ENCODE data around the gene WWOX.

The WWOX gene

DNA sequence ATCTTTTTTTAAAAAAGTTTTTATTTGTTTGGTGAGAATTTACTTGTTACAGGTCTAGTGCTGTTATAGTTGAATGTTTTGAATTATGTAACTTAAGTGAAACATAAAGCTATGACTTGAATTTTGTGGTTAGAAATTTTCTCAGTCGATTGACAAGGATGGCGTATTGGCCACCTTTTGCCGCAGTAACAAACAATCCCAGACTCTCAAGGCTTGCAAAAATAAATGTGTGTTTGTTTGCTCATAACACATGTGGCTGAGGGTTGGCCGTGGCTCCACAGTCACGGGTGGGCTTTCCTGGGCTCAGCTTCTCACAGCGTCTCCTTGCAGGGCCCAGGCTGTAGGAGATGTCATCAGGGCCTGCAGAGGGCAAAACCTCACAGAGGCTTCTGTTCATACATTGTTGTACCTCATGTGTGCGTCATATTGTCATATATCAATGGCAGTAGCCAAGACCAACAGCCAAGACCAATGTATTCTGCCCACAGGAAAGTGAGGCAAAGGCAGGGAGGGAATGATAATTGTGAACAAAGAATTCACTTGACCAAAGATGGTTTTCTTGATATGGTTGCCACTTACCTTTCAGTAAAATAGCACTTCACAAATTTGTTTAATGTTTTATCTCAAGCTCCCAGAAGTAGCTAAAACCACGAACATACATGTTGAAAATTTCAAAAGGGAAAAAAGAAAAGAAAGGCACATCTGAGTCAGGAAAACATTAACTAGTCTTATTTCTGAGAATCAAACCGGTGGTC is 93.5 kb downstream of the WWOX start:
- no peak for DNase-seq (ENCODE audit: low read depth in 4 of 4, low spot score in 1 of 4)

DNA sequence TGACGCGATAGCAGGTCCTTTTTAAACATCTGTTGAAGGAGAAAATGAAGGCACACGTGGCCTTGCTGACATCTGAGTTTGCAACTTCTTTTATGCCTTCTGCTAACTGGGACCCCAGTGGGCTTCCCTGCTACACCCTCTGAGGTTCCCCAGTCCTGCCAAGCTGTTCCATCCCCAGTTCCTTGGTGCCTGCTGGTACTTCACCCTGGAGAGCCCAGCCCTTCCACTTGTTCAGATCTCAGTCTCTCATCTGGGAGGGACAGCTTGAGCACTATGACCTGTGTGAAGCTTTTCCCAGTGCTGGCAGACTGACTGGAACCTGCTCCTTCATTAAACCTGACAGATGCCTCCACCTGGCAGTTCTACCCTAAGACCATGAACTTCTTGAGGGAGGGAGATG is 95.5 kb downstream of the WWOX start:
- DNase-seq (ENCODE audit: low read depth in 4 of 4, low spot score in 1 of 4): no peak

- DNase-seq (ENCODE audit: low read depth in 4 of 4, low spot score in 1 of 4): no peak
Measured at GRCh38 chr16:78195797-78196196, 96.3 kb downstream of the WWOX start.

- DNase-seq (ENCODE audit: low read depth in 4 of 4, low spot score in 1 of 4): no peak
Measured at GRCh38 chr16:78196502-78196901, 97.0 kb downstream of the WWOX start.

GRCh38 chr16:78198288-78198687 is 98.8 kb downstream of the WWOX start:
- no peak for DNase-seq (ENCODE audit: low read depth in 4 of 4, low spot score in 1 of 4)

- no peak for DNase-seq (ENCODE audit: low read depth in 4 of 4, low spot score in 1 of 4)
Measured at GRCh38 chr16:78199325-78200022, 100.0 kb downstream of the WWOX start.

- DNase-seq (ENCODE audit: low read depth in 4 of 4, low spot score in 1 of 4): no peak
Measured at GRCh38 chr16:78200023-78200389, 100.6 kb downstream of the WWOX start.

DNA sequence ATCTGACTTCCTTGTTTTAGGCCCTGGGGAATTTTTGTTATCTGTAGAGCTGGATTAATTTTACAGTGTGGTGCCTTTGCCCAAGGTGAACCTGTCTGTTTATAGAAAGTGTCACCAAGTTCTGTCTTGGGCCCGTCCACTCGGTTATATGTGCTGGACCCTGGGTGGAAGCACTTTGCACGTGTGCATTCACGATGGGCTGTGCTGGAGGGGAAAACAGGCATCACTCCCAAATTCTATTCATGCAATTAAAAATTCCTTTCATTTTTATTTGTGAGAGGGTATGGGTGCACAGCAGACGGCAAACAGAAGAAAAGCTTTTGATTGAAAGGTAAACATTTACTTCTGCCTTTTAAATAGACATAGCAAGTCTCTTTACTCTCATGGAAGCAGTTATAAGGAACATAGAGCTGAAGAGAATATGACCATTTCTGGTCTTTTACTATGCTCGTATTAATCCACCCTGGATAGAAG is 101.2 kb downstream of the WWOX start:
- no peak for DNase-seq (ENCODE audit: low read depth in 4 of 4, low spot score in 1 of 4)

DNA sequence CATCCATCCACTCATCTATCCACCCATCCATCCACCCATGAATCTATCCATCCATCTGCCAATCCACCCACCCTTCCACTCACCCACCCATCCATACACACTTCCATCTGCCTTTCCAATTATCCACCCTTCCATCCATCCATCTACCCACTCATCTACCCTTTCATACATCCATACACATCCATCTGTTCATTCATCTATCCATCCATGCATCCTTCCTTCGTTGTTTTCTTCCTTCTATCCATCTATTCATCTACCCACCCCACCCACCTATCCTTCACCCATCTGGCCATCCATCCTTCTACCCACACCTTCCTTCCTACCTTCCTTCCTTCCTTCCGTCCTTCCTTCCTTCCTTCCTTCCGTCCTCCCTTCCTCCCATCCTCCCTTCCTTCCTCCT is 106.1 kb downstream of the WWOX start:
- no peak for DNase-seq (ENCODE audit: low read depth in 4 of 4, low spot score in 1 of 4)

- DNase-seq (ENCODE audit: low read depth in 4 of 4, low spot score in 1 of 4): no peak
Measured at GRCh38 chr16:78206623-78207223, 107.3 kb downstream of the WWOX start.

GRCh38 chr16:78209951-78210661 is 110.7 kb downstream of the WWOX start:
- DNase-seq (ENCODE audit: low read depth in 4 of 4, low spot score in 1 of 4): no peak

DNA sequence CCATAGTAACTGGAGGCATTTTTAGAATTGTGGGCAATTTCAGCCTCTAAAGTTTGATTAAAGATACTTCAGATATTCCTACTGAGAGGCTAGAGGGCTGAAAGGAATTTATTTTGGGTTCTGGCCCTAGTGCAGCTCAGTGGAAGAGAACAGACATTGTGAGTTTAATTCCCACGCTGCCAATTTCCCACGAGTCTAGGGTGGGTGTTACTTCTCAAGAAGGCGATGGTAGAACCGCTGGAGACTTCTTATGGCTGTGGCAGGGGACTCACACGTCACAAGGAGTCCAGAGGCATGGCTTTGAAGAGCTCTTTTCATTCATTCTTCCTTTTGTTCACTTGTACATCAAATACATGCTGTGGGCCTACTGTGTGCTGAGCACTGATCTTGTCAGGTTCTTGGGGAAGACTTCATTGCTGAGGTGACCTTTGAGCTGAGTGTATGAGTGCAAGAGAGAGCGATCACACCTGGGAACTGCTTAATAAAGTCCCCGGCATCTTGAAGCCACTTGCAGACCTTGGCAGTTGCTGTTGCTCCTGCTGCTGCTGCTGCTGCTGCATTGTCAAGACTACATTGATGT is 111.7 kb downstream of the WWOX start:
- no peak for DNase-seq (ENCODE audit: low read depth in 4 of 4, low spot score in 1 of 4)

DNA sequence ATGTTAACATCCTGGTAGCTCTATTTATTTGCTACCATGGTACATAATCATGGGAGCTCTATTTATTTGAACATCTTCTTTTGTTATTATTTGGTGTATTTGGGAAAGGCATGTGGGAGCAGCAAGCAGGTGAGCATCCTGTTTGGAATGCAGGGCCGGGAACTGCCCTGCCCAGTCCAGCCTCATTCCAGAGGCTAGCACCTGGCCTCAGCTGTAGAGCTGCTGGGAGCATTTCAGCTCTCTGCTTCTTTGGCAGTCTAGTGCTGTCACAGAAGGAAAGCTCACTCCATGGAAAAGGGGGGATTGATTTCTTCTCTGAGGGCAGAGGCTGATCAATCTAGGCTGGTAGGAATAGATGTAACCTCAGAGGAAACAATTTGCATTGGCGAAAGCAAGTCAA is 112.5 kb downstream of the WWOX start:
- DNase-seq (ENCODE audit: low read depth in 4 of 4, low spot score in 1 of 4): no peak

DNA sequence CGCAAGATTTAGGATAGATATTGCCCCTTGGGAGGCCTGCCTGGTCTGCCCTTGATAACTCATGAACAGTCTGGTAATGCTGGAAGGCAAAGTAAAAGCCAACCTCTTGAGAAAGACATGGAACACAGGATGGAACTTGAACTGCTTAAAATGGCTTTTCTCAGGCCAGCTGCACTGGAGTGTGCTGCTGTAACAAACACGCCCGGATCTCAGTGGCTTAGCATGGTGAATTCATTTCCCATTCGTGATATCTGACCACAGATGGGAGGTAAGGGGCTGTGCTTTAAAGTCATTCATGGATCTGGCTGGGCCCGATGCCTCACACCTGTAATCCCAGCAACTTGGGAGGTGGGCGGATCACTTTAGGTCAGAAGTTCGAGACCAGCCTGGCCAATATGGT is 113.2 kb downstream of the WWOX start:
- DNase-seq (ENCODE audit: low read depth in 4 of 4, low spot score in 1 of 4): no peak

DNA sequence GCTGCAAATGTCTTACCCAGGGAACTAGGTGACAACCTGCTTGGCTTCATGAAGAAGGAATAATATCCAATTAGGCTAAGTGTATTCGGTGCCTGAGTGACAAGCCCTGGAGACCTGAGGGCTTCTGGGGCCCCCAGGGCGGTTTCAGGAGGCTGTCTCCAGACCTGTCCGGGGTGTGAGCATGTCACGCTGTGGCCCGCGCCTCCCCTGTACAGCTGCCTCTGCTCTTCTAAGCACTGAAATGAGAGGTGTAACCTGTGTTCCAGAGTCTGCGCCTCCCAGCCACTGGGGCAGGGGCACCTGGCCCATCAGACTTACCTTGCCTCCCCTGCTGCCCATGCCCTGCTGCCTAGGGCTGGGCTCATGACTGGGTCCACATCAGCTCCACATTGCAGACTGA is 114.3 kb downstream of the WWOX start:
- DNase-seq (ENCODE audit: low read depth in 4 of 4, low spot score in 1 of 4): no peak

- no peak for DNase-seq (ENCODE audit: low read depth in 4 of 4, low spot score in 1 of 4)
Measured at GRCh38 chr16:78215222-78215621, 115.8 kb downstream of the WWOX start.

DNA sequence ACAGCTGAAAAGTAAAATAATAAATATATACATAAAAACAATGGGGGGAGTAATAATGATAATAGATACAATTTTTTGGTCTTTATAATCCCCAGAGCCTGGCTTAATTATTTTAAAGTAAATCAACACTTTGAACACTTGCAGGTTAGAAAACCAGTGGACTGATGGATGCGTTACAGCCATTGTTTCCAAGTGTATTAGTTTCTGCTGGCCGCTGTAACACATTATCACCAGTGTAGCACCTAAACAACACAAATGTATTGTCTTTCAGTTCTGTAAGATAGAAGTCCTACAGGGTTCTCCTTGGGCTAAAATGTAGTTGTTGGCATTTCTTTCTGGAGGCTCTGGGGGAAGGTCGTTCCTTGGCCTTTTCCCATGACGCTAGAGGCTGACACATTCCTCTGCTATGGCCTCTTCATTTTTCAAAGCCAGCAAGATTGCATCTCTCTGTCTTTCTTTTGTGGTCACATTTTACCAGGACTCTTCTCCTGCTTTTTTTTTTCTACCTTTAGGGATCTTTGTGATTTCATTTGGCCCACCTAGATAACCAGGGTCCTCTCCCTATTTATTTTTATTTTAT is 116.8 kb downstream of the WWOX start:
- no peak for DNase-seq (ENCODE audit: low read depth in 4 of 4, low spot score in 1 of 4)

GRCh38 chr16:78217276-78217675 is 117.8 kb downstream of the WWOX start:
- DNase-seq (ENCODE audit: low read depth in 4 of 4, low spot score in 1 of 4): no peak

GRCh38 chr16:78218279-78218678 is 118.8 kb downstream of the WWOX start:
- no peak for DNase-seq (ENCODE audit: low read depth in 4 of 4, low spot score in 1 of 4)

DNA sequence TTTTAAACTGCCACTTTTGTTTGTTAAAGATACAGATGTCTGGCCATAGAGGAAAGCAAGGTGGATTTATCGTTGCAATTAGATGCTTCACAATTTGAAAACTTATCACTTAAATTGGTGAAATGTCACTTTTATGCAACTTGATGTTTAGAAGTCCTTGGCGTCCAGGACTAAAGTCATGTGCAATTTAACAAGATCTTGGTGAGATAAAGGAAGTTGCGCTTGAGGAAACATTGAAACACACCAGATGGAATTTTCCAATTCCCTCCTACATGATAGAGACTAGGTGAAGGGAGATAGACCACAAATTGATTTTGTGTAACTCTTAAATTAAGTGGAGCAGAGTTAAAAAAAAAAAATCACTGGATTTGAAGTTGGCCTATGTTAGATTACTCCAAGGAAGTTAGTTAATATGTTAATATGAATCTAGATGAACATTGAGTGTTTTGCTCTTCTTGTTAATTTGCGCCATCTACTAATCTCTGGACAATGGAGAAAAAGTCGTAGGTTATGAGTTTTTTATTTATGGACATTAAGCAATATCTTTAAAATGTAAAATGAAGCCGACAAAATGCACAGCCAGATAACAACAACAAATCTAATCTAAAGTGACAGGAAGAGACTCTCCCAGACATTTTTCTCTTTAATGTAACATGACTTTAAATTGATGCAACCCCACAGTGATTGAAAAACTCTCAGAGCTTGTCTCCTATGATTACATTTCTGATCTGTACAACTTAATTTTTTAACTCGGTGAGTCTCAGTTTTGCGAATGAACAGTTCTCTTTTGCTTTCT is 119.6 kb downstream of the WWOX start:
- DNase-seq (ENCODE audit: low read depth in 4 of 4, low spot score in 1 of 4): no peak

All from stimulated activated CD4-positive, alpha-beta T cell treated with anti-CD3 and anti-CD28 coated beads, Interleukin-1b, Interleukin-23, amount 100 ng/mL, for 24 hours (primary cell).